ENCODE measurements around the gene GMNC.

GMNC gene

DNA sequence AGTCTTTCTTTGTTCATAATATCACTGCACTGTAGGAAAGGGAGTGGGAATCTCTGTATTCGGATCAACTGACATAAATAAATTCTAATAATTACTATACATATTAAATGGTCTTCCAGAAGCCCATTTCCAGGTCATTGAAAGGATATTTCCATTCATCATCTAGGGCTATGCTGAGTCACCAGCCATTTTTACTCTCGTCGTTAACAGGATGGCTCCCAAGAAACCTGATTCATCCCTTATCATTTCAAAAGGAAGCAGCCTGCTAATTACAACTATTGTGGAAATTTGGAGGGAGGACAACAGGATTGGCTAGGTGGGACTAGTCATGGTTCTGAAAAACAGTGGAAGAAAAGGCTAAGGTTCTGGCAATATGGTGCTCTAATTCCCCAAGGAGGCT is 13.6 kb downstream of the GMNC start:
- no peak for DNase-seq

DNA sequence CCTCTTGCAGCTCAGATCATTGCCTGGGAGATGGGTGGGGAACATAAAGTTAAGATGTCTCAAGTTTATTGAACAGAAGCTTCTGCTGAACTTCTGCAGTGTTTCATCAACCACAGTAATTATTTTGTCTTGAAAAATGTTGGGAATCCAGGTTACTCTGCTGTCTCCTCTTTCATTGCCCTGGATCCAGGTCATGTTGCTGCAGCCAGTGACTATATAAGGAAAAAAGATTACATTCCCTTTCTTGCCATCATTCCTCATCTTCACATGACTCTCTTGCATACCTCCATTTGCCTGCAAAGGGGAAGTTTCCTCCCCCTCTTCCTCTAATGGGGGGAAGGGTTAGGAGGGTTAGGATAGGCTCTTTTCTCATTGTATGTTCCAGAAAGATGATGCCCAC is 15.1 kb downstream of the GMNC start:
- no peak for DNase-seq

- DNase-seq: no peak
Measured at GRCh38 chr3:190840146-190840545, 22.3 kb downstream of the GMNC start.

- no peak for DNase-seq
Measured at GRCh38 chr3:190831225-190831624, 31.3 kb downstream of the GMNC start.

GRCh38 chr3:190830031-190830430 is 32.5 kb downstream of the GMNC start:
- no peak for DNase-seq

GRCh38 chr3:190826018-190826417 is 36.5 kb downstream of the GMNC start:
- DNase-seq: no peak

GRCh38 chr3:190825386-190826016 is 37.0 kb downstream of the GMNC start:
- no peak for DNase-seq

GRCh38 chr3:190811775-190812480 is 50.6 kb downstream of the GMNC start:
- DNase-seq: peak; percentile 29

GRCh38 chr3:190810957-190811356 is 51.5 kb downstream of the GMNC start:
- no peak for DNase-seq

DNA sequence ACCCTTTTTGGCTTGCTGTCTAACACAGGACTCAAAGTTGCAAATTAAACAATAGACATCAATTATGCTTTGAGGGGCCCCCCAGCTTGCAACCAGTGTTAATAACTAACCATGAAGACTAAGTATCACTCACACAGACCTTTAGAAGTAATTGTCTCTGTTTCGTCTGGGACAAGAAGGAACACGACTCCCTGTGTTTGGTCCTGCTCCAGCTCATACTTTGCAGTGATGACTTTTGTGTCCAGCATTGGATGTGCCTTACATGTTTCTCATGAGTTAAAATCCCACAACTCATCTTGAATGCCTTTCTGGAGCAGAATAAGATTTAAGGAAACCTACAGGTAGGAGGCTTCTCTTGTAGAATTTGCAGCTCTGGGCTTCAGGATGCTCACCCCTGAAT is 53.1 kb downstream of the GMNC start:
- no peak for DNase-seq

DNA sequence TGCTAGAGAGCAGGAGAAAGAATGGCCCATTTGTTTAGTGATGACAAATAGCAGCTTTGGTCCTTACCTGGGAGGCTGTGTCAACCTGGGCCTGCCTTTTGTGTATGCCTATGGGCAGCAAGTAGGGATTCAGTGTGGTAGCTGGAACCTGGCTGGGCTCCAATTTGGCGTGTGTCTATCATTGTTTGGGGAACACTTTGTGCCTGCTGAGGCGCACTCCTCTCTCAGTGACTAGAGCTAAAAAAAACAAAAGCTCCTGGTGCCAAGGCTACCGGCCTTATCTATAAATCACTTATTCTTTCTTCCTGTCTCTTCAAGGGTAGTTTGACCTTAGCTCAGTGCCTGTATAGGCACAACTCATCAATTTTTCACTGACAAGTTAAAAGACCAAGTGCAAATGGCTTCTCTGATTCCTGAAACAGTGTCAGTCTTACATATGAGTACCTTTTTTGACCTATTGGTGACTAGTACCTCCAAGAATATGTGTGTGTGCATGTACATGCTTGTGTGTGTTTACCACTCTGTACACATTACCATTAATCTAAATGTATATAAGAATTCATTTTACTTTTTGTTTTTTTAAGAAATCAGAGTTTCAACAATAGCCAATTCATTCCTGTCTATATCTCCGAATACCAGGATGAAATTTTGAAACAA is 54.6 kb downstream of the GMNC start:
- no peak for DNase-seq

All from femur (tissue), 1 donor.